NB4 (cell line): ENCODE results near the gene FAM221B.

Experiments
- MYC ChIP-seq: IDR thresholded peaks from 2 replicates; pipeline ENCODE4 v1.6.1; 2011; ENCODE audit warnings: low read depth, low read length
- POLR2A ChIP-seq: IDR thresholded peaks from 2 replicates; pipeline ENCODE4 v1.6.1; 2011; ENCODE audit warnings: mild to moderate bottlenecking; ENCODE audit not compliant: insufficient read length; ENCODE audit errors: extremely low read depth
- TF ChIP-seq, protein P1 (sequence below): IDR thresholded peaks from one replicate; pipeline ENCODE4 v1.5.1; 2012; ENCODE audit warnings: low read depth, low read length
- TF ChIP-seq, protein P2 (sequence below): IDR thresholded peaks from 2 replicates; pipeline ENCODE4 v1.6.1; 2011; ENCODE audit warnings: low read depth, low read length

DNA sequence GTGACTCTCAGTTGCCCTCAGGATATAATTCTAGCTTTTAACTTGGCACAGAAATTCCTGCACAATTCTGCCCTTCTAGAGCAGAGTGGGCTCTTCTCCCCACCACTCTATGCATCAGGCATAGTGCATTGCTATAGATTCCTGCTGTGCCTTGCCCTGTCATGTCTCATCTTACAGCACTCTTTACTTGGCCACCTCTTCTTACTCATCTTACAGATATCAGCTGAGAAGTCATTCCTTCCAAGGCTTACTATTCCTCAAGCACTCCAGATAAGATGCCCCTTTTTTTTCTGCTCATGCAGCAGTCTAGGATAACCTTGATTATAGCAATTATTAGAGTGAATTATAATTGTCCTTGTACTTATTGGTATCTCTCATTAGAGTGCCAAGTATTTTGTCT, 5.6 kb downstream of the FAM221B start:
- TF ChIP-seq, protein P1, sequence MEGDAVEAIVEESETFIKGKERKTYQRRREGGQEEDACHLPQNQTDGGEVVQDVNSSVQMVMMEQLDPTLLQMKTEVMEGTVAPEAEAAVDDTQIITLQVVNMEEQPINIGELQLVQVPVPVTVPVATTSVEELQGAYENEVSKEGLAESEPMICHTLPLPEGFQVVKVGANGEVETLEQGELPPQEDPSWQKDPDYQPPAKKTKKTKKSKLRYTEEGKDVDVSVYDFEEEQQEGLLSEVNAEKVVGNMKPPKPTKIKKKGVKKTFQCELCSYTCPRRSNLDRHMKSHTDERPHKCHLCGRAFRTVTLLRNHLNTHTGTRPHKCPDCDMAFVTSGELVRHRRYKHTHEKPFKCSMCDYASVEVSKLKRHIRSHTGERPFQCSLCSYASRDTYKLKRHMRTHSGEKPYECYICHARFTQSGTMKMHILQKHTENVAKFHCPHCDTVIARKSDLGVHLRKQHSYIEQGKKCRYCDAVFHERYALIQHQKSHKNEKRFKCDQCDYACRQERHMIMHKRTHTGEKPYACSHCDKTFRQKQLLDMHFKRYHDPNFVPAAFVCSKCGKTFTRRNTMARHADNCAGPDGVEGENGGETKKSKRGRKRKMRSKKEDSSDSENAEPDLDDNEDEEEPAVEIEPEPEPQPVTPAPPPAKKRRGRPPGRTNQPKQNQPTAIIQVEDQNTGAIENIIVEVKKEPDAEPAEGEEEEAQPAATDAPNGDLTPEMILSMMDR: no peak
- TF ChIP-seq, protein P2, sequence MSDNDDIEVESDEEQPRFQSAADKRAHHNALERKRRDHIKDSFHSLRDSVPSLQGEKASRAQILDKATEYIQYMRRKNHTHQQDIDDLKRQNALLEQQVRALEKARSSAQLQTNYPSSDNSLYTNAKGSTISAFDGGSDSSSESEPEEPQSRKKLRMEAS: no peak
- TF ChIP-seq POLR2A (no peak), MYC (no peak)
